Measurements from ENCODE around the gene EPB41. TPM values are rescaled to one million over a fixed set of nuclear protein-coding genes. Genes with fewer than 3 reads are reported as not detected.

EPB41 gene
- polyA plus RNA-seq, 3 donors from 2014 or later: 39.7 to 88.9 (median 59.4) TPM

GRCh38 chr1:28885977-28886730, 28.2 kb upstream of the EPB41 start:
- no peaks in the 10 kb centered on the region for H3K9me3 Mint-ChIP-seq
- DNase-seq: no peak
- H3K4me1 Mint-ChIP-seq: peaks cover 47 to 73% of the 10 kb centered on the region in 2 donors
- H3K27ac Mint-ChIP-seq: peak overlapping the region; percentile 86 to 98 (median 95)
- peaks cover 8 to 14% (median 11%) of the 10 kb centered on the region in 3 donors for H3K27me3 Mint-ChIP-seq (ENCODE audit: low read depth in 3 of 3)
- H3K36me3 Mint-ChIP-seq: no peaks in the 10 kb centered on the region
- peak overlapping the region; percentile 89 to 93 (median 92) for H3K4me3 Mint-ChIP-seq

DNA sequence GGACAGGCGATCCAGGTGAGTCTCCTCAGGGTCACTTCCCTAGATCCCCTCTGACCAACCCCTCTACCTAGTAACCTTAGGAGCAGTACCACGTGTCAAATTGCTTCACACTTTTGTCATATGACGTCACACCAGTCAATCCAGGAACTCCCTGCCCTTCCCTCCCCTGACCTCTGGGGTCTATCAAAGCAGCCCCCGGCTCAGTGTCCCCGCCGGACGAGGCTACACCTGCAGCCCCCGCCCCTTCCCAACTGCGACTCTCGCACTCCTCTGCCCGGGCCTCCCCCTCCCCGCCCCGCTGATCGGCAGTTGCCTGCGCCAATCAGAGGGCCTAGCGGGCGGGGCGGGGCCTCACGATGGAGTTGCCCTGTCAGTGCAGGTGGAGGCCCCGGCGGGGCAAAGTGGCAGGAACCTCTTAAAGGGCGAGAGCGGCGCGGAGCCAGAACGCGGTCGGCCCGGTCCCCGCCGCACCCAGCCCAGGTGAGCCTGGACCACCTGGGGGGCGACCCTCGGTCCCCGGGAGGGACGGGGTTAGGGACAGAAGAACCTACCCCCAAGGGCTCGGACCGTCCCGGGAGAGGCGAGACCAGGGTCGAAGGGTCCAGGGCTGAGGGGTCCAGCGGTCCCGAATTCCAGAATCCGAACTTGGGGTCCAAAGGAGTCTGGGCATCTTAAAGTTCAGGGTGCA, 27.5 kb upstream of the EPB41 start:
- peak; percentile 91 for DNase-seq
- H3K4me3 Mint-ChIP-seq: peak overlapping the region; percentile 89 to 93 (median 92)

DNA sequence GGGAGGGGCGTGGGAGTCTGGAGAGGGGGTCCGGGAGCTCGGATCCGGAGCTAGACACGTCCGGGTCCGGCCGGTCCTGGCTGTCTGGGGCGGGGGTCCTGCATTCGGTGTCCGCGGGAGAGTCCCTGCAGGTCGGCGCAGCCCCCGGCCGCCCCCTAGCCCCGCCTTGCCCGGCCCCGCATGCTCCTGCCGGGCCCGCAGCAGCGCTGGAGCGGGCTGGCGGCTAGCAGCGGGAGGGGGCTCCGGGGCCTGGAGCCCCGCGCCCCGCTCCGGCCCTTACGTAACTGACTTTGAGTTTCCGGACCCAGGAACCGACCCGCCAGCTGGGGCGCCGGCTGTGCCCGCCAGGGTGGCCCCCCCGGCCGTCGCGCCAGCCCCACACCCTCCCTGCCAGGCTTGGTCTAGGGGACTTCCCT, 26.9 kb upstream of the EPB41 start:
- Mint-ChIP-seq H3K4me3 (peak overlapping the region; percentile 91 to 99 (median 92)), H3K27me3 (ENCODE audit: low read depth in 3 of 3) (peaks cover 8 to 15% (median 9%) of the 10 kb centered on the region in 3 donors), H3K36me3 (no peaks in the 10 kb centered on the region), H3K4me1 (peaks cover 42 to 65% of the 10 kb centered on the region in 2 donors), H3K27ac (peak overlapping the region; percentile 88 to 99 (median 96)), H3K9me3 (no peaks in the 10 kb centered on the region)
- peak; percentile 70 to 77 (median 71) for DNase-seq

More for the DNA sequence above, 27.5 kb upstream of the EPB41 start:
- Mint-ChIP-seq H3K27me3 (ENCODE audit: low read depth in 3 of 3) (peaks cover 8 to 14% (median 11%) of the 10 kb centered on the region in 3 donors), H3K4me1 (peaks cover 46 to 70% of the 10 kb centered on the region in 2 donors), H3K36me3 (no peaks in the 10 kb centered on the region), H3K27ac (peak overlapping the region; percentile 86 to 98 (median 95)), H3K9me3 (no peaks in the 10 kb centered on the region)

- peaks cover 7 to 13% (median 8%) of the 10 kb centered on the region in 3 donors for H3K27me3 Mint-ChIP-seq (ENCODE audit: low read depth in 3 of 3)
- H3K4me3 Mint-ChIP-seq: peak overlapping the region; percentile 86 to 99 (median 91)
- H3K27ac Mint-ChIP-seq: peak overlapping the region; percentile 88 to 99 (median 94)
- no peak for DNase-seq
- no peaks in the 10 kb centered on the region for H3K36me3 Mint-ChIP-seq
- peaks cover 40 to 63% of the 10 kb centered on the region in 2 donors for H3K4me1 Mint-ChIP-seq
- no peaks in the 10 kb centered on the region for H3K9me3 Mint-ChIP-seq
Measured at GRCh38 chr1:28887835-28888682, 26.3 kb upstream of the EPB41 start.

DNA sequence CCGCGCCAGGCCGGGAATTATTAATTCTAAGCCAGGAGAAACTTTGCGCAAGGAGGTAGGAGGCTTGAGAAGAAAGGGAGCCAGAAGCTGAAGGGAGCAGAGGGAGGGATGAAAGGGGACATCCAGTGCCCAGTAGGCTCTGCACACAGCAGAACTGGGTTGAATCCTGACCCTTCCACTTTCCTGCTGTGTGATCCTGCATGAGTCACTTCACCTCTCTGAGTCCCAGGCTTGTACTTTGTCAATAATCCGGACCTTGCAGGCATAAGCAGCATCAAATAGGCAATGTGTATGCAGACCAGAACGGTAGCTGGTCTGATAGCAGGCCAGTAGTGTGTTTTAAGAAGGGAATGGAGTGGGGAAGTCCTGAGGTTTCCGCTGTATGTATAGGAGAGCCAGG, 25.5 kb upstream of the EPB41 start:
- Mint-ChIP-seq H3K27me3 (ENCODE audit: low read depth in 3 of 3) (peaks cover 7 to 13% (median 8%) of the 10 kb centered on the region in 3 donors), H3K36me3 (no peaks in the 10 kb centered on the region), H3K27ac (peak overlapping the region; percentile 0 to 96 (median 31)), H3K4me3 (peak overlapping the region; percentile 28 to 86 (median 55)), H3K9me3 (no peaks in the 10 kb centered on the region), H3K4me1 (peaks cover 38 to 55% of the 10 kb centered on the region in 2 donors)
- no peak for DNase-seq

DNA sequence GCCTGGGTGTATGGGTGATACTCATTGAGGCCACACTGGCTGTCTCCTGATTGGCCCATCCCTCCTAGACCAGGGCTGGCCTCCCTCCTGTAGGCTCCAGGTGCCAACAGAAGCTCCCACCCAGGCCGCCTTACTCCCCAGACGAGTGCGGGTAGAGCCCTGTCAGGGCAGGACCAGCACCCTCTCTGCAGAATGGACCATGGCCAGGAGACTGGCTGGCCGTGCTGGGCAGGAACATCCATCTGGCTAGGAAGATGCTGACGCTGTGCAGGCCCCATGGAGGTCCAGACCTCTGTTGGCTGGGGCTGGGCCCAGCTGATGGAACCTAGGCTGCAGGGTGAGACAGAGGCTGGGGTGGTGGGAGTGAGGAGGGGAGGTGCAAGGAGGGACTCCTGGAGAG, 25.0 kb upstream of the EPB41 start:
- peaks cover 36 to 53% of the 10 kb centered on the region in 2 donors for H3K4me1 Mint-ChIP-seq
- peak overlapping the region; percentile 18 to 96 (median 44) for H3K27ac Mint-ChIP-seq
- peak overlapping the region in 4 of 5 donors; percentile 7 to 68 (median 50) for H3K4me3 Mint-ChIP-seq
- DNase-seq: no peak
- H3K27me3 Mint-ChIP-seq (ENCODE audit: low read depth in 3 of 3): peaks cover 7 to 13% (median 8%) of the 10 kb centered on the region in 3 donors
- H3K36me3 Mint-ChIP-seq: no peaks in the 10 kb centered on the region
- no peaks in the 10 kb centered on the region for H3K9me3 Mint-ChIP-seq

DNA sequence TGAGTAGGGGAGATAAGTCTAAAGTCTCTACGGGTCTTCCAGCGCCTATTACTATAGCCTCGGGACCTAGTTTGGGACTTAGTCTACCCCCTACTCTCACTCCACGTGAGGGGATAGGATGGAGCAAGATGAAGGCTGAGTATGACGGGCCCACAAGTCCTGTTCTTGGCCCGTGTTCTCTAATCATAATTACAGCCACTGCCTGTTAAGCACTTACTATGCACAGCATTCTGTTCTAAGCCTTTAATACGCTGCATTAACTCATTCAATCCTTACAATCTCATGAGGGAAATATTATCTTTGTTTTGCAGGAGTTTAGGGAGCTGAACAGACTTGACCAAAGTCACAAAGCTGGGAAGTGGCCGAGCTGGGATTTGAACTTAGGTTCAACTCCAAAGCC, 23.9 kb upstream of the EPB41 start:
- Mint-ChIP-seq H3K4me3 (peak overlapping the region in 1 of 5 donors; percentile 42), H3K27me3 (ENCODE audit: low read depth in 3 of 3) (peaks cover 0 to 7% (median 4%) of the 10 kb centered on the region in 3 donors), H3K27ac (peak overlapping the region in 2 of 6 donors; percentile 2 to 57), H3K36me3 (no peaks in the 10 kb centered on the region), H3K4me1 (peaks cover 26 to 47% of the 10 kb centered on the region in 2 donors), H3K9me3 (no peaks in the 10 kb centered on the region)
- DNase-seq: no peak

DNA sequence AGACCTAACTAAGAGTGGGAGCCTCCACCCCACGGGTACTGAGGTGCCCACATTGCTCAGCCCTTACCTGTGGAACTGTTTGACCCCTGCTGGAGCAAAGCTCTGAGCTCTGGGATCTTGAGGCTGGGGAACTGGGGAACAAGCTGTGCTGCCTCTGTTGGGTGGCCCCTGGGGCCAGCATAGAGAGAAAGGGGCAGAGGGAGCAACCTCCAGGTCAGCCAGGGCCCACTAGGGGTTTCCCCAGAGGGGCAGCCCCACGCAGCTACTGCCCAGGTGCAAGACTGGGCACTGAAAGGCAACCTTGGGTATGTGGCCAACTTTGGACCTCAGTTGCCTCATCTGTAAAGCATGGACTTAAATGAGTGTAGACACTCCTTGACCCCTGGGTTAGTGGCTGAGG, 23.5 kb upstream of the EPB41 start:
- Mint-ChIP-seq H3K36me3 (no peaks in the 10 kb centered on the region), H3K27me3 (ENCODE audit: low read depth in 3 of 3) (peaks cover 0 to 7% (median 4%) of the 10 kb centered on the region in 3 donors), H3K4me3 (no peak overlapping the region), H3K4me1 (peaks cover 22 to 43% of the 10 kb centered on the region in 2 donors), H3K27ac (peak overlapping the region in 2 of 6 donors; percentile 28 to 57), H3K9me3 (no peaks in the 10 kb centered on the region)
- DNase-seq: no peak

DNA sequence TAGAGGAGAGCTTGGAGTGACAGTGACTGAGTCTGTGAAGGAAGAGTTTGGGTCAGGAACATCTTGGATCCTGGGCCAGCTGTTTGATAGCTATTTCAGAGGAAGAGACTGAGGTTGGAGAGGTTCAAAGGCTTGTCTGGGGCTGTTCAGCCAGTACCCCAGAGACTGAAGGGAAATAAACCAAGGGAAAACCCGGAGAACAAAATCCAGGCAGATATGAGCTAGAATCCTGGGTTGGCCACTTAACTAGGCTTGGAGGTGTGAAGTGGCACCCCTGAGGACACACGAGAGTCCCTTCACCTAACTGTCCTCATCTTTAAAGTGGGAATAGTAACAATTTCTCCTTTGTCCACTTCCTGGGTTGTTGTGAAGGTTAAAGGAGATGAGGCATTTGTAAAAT, 23.1 kb upstream of the EPB41 start:
- H3K27me3 Mint-ChIP-seq (ENCODE audit: low read depth in 3 of 3): peaks cover 0 to 7% (median 4%) of the 10 kb centered on the region in 3 donors
- DNase-seq: no peak
- H3K9me3 Mint-ChIP-seq: no peaks in the 10 kb centered on the region
- H3K4me3 Mint-ChIP-seq: no peak overlapping the region
- peaks cover 20 to 39% of the 10 kb centered on the region in 2 donors for H3K4me1 Mint-ChIP-seq
- peak overlapping the region in 2 of 6 donors; percentile 28 to 57 for H3K27ac Mint-ChIP-seq
- H3K36me3 Mint-ChIP-seq: peaks cover 0 to under 1% (median 0%) of the 10 kb centered on the region in 3 donors

DNA sequence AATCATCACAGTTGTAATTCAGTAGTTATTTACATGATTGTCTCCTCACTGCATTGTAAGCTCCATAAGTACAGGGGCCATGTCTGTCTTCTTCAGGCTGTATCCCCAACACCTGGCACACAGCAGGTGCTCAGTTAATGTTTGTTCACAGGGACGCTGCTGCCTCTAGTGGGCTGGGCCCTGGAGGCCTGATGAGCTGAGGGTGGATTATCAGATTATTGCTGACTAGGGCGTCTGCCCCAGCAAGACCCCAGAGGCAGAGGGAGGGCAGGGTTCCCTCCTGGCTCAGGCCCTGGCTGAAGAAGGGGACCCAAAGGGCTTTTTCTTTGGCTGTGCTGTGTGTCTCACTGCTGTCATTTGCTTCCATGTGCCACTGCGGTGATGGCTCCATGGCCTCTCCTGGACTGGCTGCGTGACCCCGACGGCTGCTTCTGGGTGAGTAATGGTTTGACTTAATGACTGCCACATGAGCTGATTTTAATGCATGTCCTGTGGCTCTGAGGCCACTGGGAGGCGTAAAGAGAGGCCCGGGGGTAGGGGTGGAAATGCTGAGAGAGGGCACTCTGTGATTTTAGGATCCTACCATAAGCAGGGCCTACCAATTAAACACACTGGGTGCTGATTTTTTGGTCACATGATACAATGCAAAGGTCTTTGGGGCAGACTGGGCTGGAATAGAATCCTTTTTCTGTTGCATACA, 20.8 kb upstream of the EPB41 start:
- Mint-ChIP-seq H3K4me1 (peaks cover 16 to 38% of the 10 kb centered on the region in 2 donors), H3K27ac (peak overlapping the region in 1 of 6 donors; percentile 7), H3K36me3 (peaks cover 0 to 7% (median 0%) of the 10 kb centered on the region in 3 donors), H3K9me3 (no peaks in the 10 kb centered on the region), H3K4me3 (no peak overlapping the region), H3K27me3 (ENCODE audit: low read depth in 3 of 3) (peaks cover 0 to 2% (median 0%) of the 10 kb centered on the region in 3 donors)
- DNase-seq: no peak

DNA sequence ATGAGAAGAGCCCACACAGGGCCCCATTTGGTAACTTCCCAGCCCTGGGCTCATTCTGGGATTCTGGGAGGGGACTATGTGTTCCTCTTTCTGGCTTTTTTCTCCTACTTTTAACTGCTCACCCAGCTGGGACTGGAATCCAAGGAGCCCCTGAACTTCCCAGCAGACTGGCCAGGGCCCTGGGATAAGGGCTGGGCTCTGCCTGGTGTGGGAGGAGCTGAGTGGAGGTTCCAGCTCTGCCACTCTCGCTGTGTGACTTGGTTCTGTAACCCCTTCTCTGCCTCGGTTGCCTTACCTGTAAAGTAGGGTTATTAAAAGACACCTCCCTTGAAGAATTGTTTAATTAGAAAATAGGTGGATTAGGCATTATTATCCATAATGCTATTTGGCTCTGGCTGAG, 19.6 kb upstream of the EPB41 start:
- peaks cover 18 to 39% of the 10 kb centered on the region in 2 donors for H3K4me1 Mint-ChIP-seq
- H3K4me3 Mint-ChIP-seq: no peak overlapping the region
- no peak overlapping the region for H3K27ac Mint-ChIP-seq
- DNase-seq: no peak
- H3K36me3 Mint-ChIP-seq: peaks cover 0 to 10% (median 0%) of the 10 kb centered on the region in 3 donors
- H3K9me3 Mint-ChIP-seq: no peaks in the 10 kb centered on the region
- peaks cover 0 to 2% (median 0%) of the 10 kb centered on the region in 3 donors for H3K27me3 Mint-ChIP-seq (ENCODE audit: low read depth in 3 of 3)

DNA sequence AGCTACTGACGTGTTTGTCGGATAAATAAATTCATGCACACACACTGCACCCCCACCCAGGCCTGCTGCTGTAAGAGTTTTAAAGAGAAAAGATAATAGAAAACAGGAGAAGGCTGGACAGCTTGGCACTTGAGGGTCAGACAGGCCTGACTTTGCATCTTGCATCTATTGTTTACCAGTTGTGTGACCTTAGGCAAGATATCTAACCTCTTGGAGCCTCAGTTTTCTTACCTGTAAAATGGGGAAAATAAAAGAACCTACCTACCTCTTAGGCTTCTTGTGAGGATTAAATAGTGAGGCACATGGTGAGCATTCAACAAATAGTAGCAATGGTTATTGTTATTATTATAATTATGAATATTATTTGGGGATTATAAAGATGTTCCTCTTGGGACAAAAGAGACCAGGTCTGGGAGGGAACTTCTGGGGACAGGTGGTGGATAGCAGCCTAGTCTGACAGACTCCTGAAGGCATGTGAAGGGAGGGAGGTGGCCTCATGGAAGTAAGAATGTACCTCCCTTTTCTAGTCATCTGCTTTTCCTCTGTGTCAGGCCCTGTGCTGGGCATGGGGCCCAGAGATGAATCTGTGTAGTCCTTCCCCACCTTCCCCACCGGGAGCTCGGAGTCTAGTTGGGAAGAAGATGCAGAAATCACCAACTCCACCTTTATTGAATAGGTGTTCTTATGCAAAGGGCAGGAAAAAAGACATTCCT, 18.3 kb upstream of the EPB41 start:
- Mint-ChIP-seq H3K36me3 (peaks cover 0 to 10% (median 0%) of the 10 kb centered on the region in 3 donors), H3K27ac (peak overlapping the region in 3 of 6 donors; percentile 11 to 61 (median 60)), H3K27me3 (ENCODE audit: low read depth in 3 of 3) (peaks cover 0 to 2% (median 0%) of the 10 kb centered on the region in 3 donors), H3K9me3 (no peaks in the 10 kb centered on the region), H3K4me3 (no peak overlapping the region), H3K4me1 (peaks cover 21 to 34% of the 10 kb centered on the region in 2 donors)
- DNase-seq: no peak
